PFSK-1 (cell line): ENCODE measurements around the gene COL6A3.

Experiments used
- POLR2AphosphoS5 ChIP-seq: IDR thresholded peaks from 2 replicates; pipeline ENCODE4 v1.6.1; 2012; ENCODE audit warnings: low read depth, mild to moderate bottlenecking, control low read depth, low read length, moderate library complexity
- SIN3A ChIP-seq: IDR thresholded peaks from 2 replicates; pipeline ENCODE4 v1.6.1; 2012; ENCODE audit warnings: mild to moderate bottlenecking, low read length, moderate library complexity, borderline replicate concordance; ENCODE audit not compliant: insufficient read depth
- TAF1 ChIP-seq: IDR thresholded peaks from 2 replicates; pipeline ENCODE4 v1.6.1; 2012; ENCODE audit warnings: low read length, control low read depth, borderline replicate concordance; ENCODE audit not compliant: insufficient read depth
- TF ChIP-seq, protein P1 (sequence below), 2 experiments: IDR thresholded peaks; 2 replicates each; pipeline versions ENCODE4 v1.6.1 to v1.8.0; 2011 to 2012; ENCODE audit warnings: low read depth in 2 of 2, low read length in 2 of 2, control low read depth in 1 of 2, inconsistent platforms in 1 of 2, mild to moderate bottlenecking in 1 of 2, moderate library complexity in 1 of 2; ENCODE audit not compliant: insufficient read depth in 1 of 2

DNA sequence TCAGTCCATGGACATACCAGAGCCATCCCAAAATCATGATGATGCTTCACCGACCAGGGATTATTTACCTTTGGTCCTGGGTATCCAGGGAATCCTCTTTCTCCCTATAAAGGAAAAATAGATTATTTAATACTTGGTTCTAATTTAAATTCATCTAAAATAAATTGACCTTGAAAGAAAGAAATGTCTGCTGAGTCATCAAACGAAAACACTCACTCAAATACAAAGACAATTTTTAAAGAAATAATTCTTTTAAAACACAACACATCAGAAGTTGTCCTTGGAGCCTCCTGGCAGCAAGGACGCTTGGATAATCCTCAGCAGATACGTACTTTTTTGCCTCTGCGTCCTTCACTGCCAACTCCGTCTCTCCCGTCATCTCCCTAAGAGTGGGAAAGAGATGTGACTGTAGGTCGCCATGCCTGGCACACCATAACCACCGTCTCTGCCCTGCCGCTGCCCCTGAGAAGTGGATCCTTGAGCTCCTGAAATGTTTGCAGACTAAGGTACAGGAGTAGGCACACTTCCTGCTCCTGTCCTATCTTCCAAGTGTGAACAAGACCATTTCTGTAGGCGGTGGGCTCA, 65.6 kb downstream of the COL6A3 start:
- TF ChIP-seq TAF1 (no peak), POLR2AphosphoS5 (no peak), SIN3A (no peak)
- TF ChIP-seq, protein P1, sequence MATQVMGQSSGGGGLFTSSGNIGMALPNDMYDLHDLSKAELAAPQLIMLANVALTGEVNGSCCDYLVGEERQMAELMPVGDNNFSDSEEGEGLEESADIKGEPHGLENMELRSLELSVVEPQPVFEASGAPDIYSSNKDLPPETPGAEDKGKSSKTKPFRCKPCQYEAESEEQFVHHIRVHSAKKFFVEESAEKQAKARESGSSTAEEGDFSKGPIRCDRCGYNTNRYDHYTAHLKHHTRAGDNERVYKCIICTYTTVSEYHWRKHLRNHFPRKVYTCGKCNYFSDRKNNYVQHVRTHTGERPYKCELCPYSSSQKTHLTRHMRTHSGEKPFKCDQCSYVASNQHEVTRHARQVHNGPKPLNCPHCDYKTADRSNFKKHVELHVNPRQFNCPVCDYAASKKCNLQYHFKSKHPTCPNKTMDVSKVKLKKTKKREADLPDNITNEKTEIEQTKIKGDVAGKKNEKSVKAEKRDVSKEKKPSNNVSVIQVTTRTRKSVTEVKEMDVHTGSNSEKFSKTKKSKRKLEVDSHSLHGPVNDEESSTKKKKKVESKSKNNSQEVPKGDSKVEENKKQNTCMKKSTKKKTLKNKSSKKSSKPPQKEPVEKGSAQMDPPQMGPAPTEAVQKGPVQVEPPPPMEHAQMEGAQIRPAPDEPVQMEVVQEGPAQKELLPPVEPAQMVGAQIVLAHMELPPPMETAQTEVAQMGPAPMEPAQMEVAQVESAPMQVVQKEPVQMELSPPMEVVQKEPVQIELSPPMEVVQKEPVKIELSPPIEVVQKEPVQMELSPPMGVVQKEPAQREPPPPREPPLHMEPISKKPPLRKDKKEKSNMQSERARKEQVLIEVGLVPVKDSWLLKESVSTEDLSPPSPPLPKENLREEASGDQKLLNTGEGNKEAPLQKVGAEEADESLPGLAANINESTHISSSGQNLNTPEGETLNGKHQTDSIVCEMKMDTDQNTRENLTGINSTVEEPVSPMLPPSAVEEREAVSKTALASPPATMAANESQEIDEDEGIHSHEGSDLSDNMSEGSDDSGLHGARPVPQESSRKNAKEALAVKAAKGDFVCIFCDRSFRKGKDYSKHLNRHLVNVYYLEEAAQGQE (IDR thresholded peaks at IDR 0.05; ENCODE audit: insufficient read depth in 1 of 2, low read depth in 2 of 2, low read length in 2 of 2): no peak
